Endothelial cell of umbilical vein (primary cell): ENCODE measurements around the gene KCTD19. TPM values are rescaled to one million over a fixed set of nuclear protein-coding genes. Genes with fewer than 3 reads are reported as not detected.

Experiments
- BruUV-seq: library from RNA; stranded (reverse); fragments of 400-500 nt; replicated peaks from 2 replicates; lab custom pipeline; 2021; lab: Mats Ljungman, UMichigan
- CTCF ChIA-PET: fragments of 300-600, 350-600 bp; sonication (Branson Sonifier 250); formaldehyde crosslinking; loops from one replicate; lab custom pipeline; 2021; ENCODE audit warnings: antibody characterized with exemption, inconsistent platforms; lab: Charles Lee
- POLR2A ChIA-PET: fragments of 300-600, 350-600 bp; sonication (Branson Sonifier 250); formaldehyde crosslinking; loops from one replicate; lab custom pipeline; 2021; ENCODE audit warnings: antibody characterized with exemption, inconsistent platforms; lab: Charles Lee
- DNase-seq: peaks from one replicate; pipeline ENCODE4 v3.0.0-alpha.2; 2011; ENCODE audit warnings: low read depth, low spot score
- FAIRE-seq: peaks from 2 replicates; lab custom pipeline; 2011; peaks lifted over from hg19 to GRCh38; lab: Jason Lieb, UNC
- H2AFZ ChIP-seq: 2 replicates; pipeline ENCODE4 v1.6.0; 2012; ENCODE audit warnings: low read depth, low read length, control low read depth, inconsistent platforms
- H3K27ac ChIP-seq: 2 replicates; pipeline ENCODE4 v1.5.1; 2011; ENCODE audit warnings: low read depth, mild to moderate bottlenecking, control low read depth, low read length, moderate library complexity; ENCODE audit not compliant: insufficient read depth
- H3K27me3 ChIP-seq, 2 experiments: 2 replicates each; pipeline versions ENCODE4 v1.6.0 to v1.6.1; 2011; ENCODE audit warnings: low read length in 2 of 2, mixed read lengths in 1 of 2; ENCODE audit not compliant: control insufficient read depth in 2 of 2, insufficient read depth in 2 of 2
- H3K36me3 ChIP-seq, 2 experiments: 2 replicates in 1 of 2; 3 replicates in 1 of 2; pipeline ENCODE4 v1.5.1; 2011; ENCODE audit warnings: low read length in 2 of 2, mild to moderate bottlenecking in 1 of 2, moderate library complexity in 1 of 2; ENCODE audit not compliant: control insufficient read depth in 2 of 2, insufficient read depth in 2 of 2; ENCODE audit errors: extremely low read depth in 1 of 2
- H3K4me1 ChIP-seq: 3 replicates; pipeline ENCODE4 v1.5.1; 2011; ENCODE audit warnings: mild to moderate bottlenecking, low read length; ENCODE audit not compliant: control insufficient read depth, insufficient read depth; ENCODE audit errors: extremely low read depth
- H3K4me2 ChIP-seq: 2 replicates; pipeline ENCODE4 v1.6.1; 2011; ENCODE audit warnings: low read length, control low read depth, mixed read lengths; ENCODE audit not compliant: insufficient read depth
- H3K4me3 ChIP-seq, 3 experiments: fragments of 200-600 bp in 1 of 3; sonication (generic), shearing (Covaris generic) in 1 of 3; replicated peaks in 1 of 3; 2 replicates each; pipeline ENCODE4 v1.5.1; 2011 to 2016; ENCODE audit warnings: control low read depth in 3 of 3, low read length in 3 of 3, mild to moderate bottlenecking in 2 of 3, inconsistent platforms in 1 of 3, low read depth in 1 of 3, moderate library complexity in 1 of 3; ENCODE audit not compliant: insufficient read depth in 1 of 3
- H3K79me2 ChIP-seq: 2 replicates; pipeline ENCODE4 v1.6.0; 2012; ENCODE audit warnings: low read length, inconsistent platforms; ENCODE audit not compliant: control insufficient read depth, insufficient read depth
- H3K9ac ChIP-seq: replicated peaks from 2 replicates; pipeline ENCODE3; 2011; ENCODE audit warnings: low read length, control low read depth; ENCODE audit not compliant: insufficient read depth; ENCODE audit errors: extremely low read depth
- H3K9me1 ChIP-seq: replicated peaks from 3 replicates; pipeline ENCODE4 v1.6.0; 2011; ENCODE audit warnings: mild to moderate bottlenecking, low read length; ENCODE audit not compliant: control insufficient read depth, insufficient read depth; ENCODE audit errors: extremely low read depth
- H3K9me3 ChIP-seq: replicated peaks from 2 replicates; pipeline ENCODE4 v1.5.1; 2012; ENCODE audit warnings: low read length, inconsistent platforms; ENCODE audit not compliant: control insufficient read depth, insufficient read depth
- H4K20me1 ChIP-seq: replicated peaks from 2 replicates; pipeline ENCODE3; 2011; ENCODE audit warnings: mild to moderate bottlenecking, low read length; ENCODE audit not compliant: control insufficient read depth, insufficient read depth; ENCODE audit errors: extremely low read depth
- EZH2 ChIP-seq: IDR thresholded peaks from 2 replicates; pipeline ENCODE4 v1.6.1; 2012; ENCODE audit warnings: borderline replicate concordance, low read depth, mild to moderate bottlenecking, moderate library complexity, low read length, inconsistent platforms; ENCODE audit not compliant: severe bottlenecking
- FOS ChIP-seq: IDR thresholded peaks from 2 replicates; pipeline ENCODE4 v1.6.1; 2011; ENCODE audit warnings: mild to moderate bottlenecking, low read length, moderate library complexity, borderline replicate concordance; ENCODE audit not compliant: insufficient read depth
- GATA2 ChIP-seq: IDR thresholded peaks from 2 replicates; pipeline ENCODE4 v1.7.0; 2011; ENCODE audit warnings: low read depth, mild to moderate bottlenecking, moderate library complexity, mixed read lengths, low read length; ENCODE audit not compliant: insufficient read length, insufficient read depth
- JUN ChIP-seq: IDR thresholded peaks from 2 replicates; pipeline ENCODE4 v1.6.1; 2011; ENCODE audit warnings: borderline replicate concordance, low read depth; ENCODE audit not compliant: insufficient read length, insufficient read depth
- MYC ChIP-seq: IDR thresholded peaks from one replicate; pipeline ENCODE4 v1.6.1; 2011; ENCODE audit warnings: mild to moderate bottlenecking, low read depth, low read length
- POLR2A ChIP-seq: IDR thresholded peaks from 2 replicates; pipeline ENCODE4 v1.6.1; 2012; ENCODE audit warnings: low read depth, mild to moderate bottlenecking, control low read depth, low read length
- POLR2AphosphoS5 ChIP-seq: IDR thresholded peaks from 2 replicates; pipeline ENCODE4 v1.6.1; 2012; ENCODE audit warnings: low read depth, mild to moderate bottlenecking, control low read depth, low read length, moderate library complexity; ENCODE audit not compliant: insufficient read depth
- dilution Hi-C: fragments of 300-500 bp; cut with MboI; formaldehyde crosslinking; loops from one replicate; pipeline ENCODE4 v1.15.0; 2019; ENCODE audit warnings: low sequenced_read_pairs; ENCODE audit not compliant: extremely low pct_ligation_motif_present
- intact Hi-C: fragments of 100-400 bp; cut with micrococcal nuclease; formaldehyde crosslinking; loops from one replicate; pipeline ENCODE4 v1.10.0; 2022
- polyA plus RNA-seq, 4 experiments: library from polyadenylated mRNA; depleted of rRNA in 3 of 4; stranded (reverse) in 3 of 4; unstranded in 1 of 4; fragments of >200 nt; gene quantifications; 2 replicates each; pipeline versions ENCODE4 v1.2.1 to v1.2.3, GENCODE V29; 2011 to 2012; ENCODE audit warnings: missing spikeins in 1 of 4
- total RNA-seq: library from RNA; stranded (reverse); gene quantifications from 2 replicates; pipeline ENCODE4 v1.2.3, GENCODE V29; 2021
- TF ChIP-seq, protein P1 (sequence below): IDR thresholded peaks from 2 replicates; pipeline ENCODE4 v1.6.1; 2011; ENCODE audit not compliant: insufficient read depth, insufficient read length
- TF ChIP-seq, protein P2 (sequence below), 2 donors: IDR thresholded peaks; 1 replicate in 1 of 2; 2 replicates in 1 of 2; pipeline ENCODE4 v1.5.1; 2011; ENCODE audit warnings: low read length in 2 of 2, mild to moderate bottlenecking in 2 of 2, moderate library complexity in 2 of 2, control low read depth in 1 of 2, inconsistent platforms in 1 of 2, low read depth in 1 of 2; ENCODE audit not compliant: insufficient read depth in 1 of 2; ENCODE audit errors: extremely low read depth in 1 of 2

The KCTD19 gene
- total and polyA plus RNA-seq, 2 donors (not counting 3 experiments of a cell fraction or from before 2014, with no cell fraction given): 0.21 to 0.44 TPM

DNA sequence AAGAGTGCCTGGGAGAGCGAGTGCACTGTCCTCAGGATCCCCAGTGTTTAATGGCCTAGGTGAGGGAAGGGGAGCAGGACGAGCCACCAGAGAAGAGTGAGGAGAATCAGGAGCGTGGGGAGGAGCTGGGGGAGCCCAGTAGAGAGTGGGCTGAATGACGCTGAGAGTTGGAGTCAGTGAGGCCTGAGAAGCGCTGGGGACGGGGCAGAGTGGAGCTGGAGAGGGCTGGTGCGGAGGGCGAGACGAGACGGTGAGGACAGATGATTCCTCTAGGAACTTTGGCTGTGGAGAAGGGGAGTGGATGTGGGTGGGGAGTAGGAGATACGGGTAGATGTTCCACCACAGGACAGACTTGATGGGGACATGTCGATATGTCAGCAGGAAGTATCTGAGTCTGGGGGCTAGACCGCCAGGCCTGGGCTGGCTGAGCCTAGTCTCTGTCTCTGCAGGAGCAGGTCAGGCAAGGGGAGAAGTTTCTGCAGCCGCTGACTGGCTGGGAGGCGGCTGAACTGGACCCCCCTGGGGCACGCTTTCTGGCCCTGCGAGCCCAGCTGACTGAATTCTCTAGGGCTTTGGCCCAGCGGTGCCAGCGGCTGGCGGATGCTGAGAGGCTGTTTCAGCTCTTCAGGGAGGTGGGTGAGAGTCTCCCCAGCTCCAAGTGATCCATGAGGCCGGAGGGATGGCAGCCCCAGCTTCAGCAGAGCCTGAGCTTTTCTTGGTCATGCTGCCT lies 42.5 kb downstream of the KCTD19 start:
- no peaks in the 10 kb centered on the region for H3K9me3 ChIP-seq
- dilution Hi-C loops (no loop called here), intact Hi-C loops (no loop called here)
- H4K20me1 ChIP-seq: no peaks in the 10 kb centered on the region
- H3K4me1 ChIP-seq: no peaks in the 10 kb centered on the region
- CTCF ChIA-PET: interaction anchor here (0.5 to 4.5 kb wide), 25 partner anchors 13 to 254 kb away, joined by 3 to 55 read pairs (median 4); partner anchors contain the start of genes ELMO3, EXOC3L1, KCTD19 and LRRC36
- TF ChIP-seq GATA2 (no peak), EZH2 (no peak), POLR2A (no peak), FOS (no peak), POLR2AphosphoS5 (no peak), JUN (no peak), MYC (no peak)
- TF ChIP-seq, protein P1, sequence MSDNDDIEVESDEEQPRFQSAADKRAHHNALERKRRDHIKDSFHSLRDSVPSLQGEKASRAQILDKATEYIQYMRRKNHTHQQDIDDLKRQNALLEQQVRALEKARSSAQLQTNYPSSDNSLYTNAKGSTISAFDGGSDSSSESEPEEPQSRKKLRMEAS: no peak
- TF ChIP-seq, protein P2, sequence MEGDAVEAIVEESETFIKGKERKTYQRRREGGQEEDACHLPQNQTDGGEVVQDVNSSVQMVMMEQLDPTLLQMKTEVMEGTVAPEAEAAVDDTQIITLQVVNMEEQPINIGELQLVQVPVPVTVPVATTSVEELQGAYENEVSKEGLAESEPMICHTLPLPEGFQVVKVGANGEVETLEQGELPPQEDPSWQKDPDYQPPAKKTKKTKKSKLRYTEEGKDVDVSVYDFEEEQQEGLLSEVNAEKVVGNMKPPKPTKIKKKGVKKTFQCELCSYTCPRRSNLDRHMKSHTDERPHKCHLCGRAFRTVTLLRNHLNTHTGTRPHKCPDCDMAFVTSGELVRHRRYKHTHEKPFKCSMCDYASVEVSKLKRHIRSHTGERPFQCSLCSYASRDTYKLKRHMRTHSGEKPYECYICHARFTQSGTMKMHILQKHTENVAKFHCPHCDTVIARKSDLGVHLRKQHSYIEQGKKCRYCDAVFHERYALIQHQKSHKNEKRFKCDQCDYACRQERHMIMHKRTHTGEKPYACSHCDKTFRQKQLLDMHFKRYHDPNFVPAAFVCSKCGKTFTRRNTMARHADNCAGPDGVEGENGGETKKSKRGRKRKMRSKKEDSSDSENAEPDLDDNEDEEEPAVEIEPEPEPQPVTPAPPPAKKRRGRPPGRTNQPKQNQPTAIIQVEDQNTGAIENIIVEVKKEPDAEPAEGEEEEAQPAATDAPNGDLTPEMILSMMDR (IDR thresholded peaks at IDR 0.05; ENCODE audit: extremely low read depth in 1 of 2, insufficient read depth in 1 of 2, low read depth in 1 of 2, low read length in 2 of 2): no peak
- FAIRE-seq: no peak
- no peak overlapping the region for H2AFZ ChIP-seq
- no TSS peak for BruUV-seq
- POLR2A ChIA-PET: no interaction called here
- H3K9ac ChIP-seq: no peak overlapping the region
- no peaks in the 10 kb centered on the region for H3K27me3 ChIP-seq
- H3K36me3 ChIP-seq: no peaks in the 10 kb centered on the region
- DNase-seq: no peak
- H3K27ac ChIP-seq: no peak overlapping the region
- no peak overlapping the region for H3K4me3 ChIP-seq
- no peaks in the 10 kb centered on the region for H3K9me1 ChIP-seq
- H3K4me2 ChIP-seq: no peak overlapping the region
- no peaks in the 10 kb centered on the region for H3K79me2 ChIP-seq
